Thoracic aorta (tissue), 2 donors: ENCODE measurements around the gene CCDC7. TPM values are rescaled to one million over a fixed set of nuclear protein-coding genes. Genes with fewer than 3 reads are reported as not detected.

Source experiments
- ATAC-seq: fragments of 150-250 bp; one replicate; pipeline ENCODE4 v1.8.0; 2017; ENCODE audit warnings: low read depth; ENCODE audit not compliant: insufficient number of reproducible peaks, low FRiP score
- DNase-seq: peaks from one replicate; pipeline ENCODE4 v3.0.0-alpha.2; 2020; ENCODE audit warnings: low spot score
- H3K27ac ChIP-seq, 2 donors: fragments of 200-600 bp; sonication (generic); 1 replicate in 1 of 2; 2 replicates in 1 of 2; pipeline ENCODE4 v1.5.1; 2016; ENCODE audit warnings: mild to moderate bottlenecking in 2 of 2, moderate library complexity in 2 of 2
- H3K27me3 ChIP-seq: fragments of 200-600 bp; sonication (generic); replicated peaks from 2 replicates; pipeline ENCODE4 v1.6.0; 2016; ENCODE audit warnings: mild to moderate bottlenecking; ENCODE audit not compliant: insufficient read depth
- H3K36me3 ChIP-seq: fragments of 200-600 bp; sonication (generic); one replicate; pipeline ENCODE4 v1.5.1; 2016
- H3K4me1 ChIP-seq, 2 donors: fragments of 200-600 bp; sonication (generic); 1 replicate in 1 of 2; 2 replicates in 1 of 2; pipeline versions ENCODE4 v1.5.1 to v1.6.0; 2016; ENCODE audit warnings: low read depth in 2 of 2, mild to moderate bottlenecking in 1 of 2; ENCODE audit not compliant: control insufficient read depth in 1 of 2
- H3K4me3 ChIP-seq: fragments of 200-600 bp; sonication (generic); 2 replicates; pipeline ENCODE4 v1.5.1; 2016; ENCODE audit warnings: mild to moderate bottlenecking
- H3K9me3 ChIP-seq: fragments of 200-600 bp; sonication (generic); 2 replicates; pipeline ENCODE4 v1.5.1; 2016
- total RNA-seq, 2 donors: library from RNA; depleted of rRNA; stranded (reverse); fragments of >200 nt; gene quantifications; one replicate each; pipeline versions ENCODE4 v1.1.0 to v1.2.3, GENCODE V29; 2016
- TF ChIP-seq, protein P1 (sequence below): fragments of 200-600 bp; sonication (generic); IDR thresholded peaks from one replicate; pipeline ENCODE4 v1.5.1; 2019; ENCODE audit warnings: antibody characterized with exemption

CCDC7 gene
- total RNA-seq, 2 donors from 2014 or later: 35.6 to 70.8 TPM

DNA sequence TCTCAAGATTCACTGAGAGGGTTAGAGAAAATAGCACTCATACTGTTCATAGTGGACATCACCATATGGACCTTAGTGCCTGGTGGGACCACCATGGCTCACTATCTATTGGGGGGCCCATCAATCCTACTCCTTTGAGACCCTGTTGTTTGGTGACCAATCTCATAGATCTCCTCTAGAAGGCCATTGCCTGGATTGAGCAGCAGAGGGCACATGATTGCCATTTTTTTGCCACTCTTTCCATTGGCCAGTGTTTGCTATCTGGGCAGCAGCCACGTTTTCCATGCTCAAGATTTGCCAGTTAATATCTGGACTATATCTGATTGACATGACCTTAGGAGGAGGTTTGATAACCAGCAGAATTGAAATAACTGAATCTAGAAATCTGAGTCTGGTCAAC is 267.6 kb downstream of the CCDC7 start:
- H3K9me3 ChIP-seq: peaks cover 17% of the 10 kb centered on the region

DNA sequence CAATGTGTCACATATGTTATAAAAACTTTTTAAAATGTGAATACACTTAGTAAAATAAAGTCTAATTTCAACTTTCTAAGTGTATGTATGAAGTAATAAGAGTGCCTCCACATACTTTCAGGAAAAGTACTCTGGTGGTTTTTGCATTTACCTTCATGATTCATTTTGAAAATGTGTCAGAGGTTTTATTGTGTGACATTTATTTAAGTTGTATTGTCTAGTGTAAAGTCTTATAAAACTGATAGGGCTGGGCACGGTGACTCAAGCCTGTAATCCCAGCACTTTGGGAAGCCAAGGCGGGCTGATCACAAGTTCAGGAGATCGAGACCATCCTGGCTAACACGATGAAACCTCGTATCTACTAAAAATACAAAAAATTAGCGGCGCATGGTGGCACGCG is 285.6 kb downstream of the CCDC7 start:
- Histone ChIP-seq H3K27ac (no peak overlapping the region), H3K4me1 (no peaks in the 10 kb centered on the region), H3K27me3 (no peaks in the 10 kb centered on the region), H3K4me3 (no peak overlapping the region), H3K9me3 (no peaks in the 10 kb centered on the region), H3K36me3 (peaks cover 2% of the 10 kb centered on the region)
- no peak for ATAC-seq
- DNase-seq: no peak
- TF ChIP-seq, protein P1, sequence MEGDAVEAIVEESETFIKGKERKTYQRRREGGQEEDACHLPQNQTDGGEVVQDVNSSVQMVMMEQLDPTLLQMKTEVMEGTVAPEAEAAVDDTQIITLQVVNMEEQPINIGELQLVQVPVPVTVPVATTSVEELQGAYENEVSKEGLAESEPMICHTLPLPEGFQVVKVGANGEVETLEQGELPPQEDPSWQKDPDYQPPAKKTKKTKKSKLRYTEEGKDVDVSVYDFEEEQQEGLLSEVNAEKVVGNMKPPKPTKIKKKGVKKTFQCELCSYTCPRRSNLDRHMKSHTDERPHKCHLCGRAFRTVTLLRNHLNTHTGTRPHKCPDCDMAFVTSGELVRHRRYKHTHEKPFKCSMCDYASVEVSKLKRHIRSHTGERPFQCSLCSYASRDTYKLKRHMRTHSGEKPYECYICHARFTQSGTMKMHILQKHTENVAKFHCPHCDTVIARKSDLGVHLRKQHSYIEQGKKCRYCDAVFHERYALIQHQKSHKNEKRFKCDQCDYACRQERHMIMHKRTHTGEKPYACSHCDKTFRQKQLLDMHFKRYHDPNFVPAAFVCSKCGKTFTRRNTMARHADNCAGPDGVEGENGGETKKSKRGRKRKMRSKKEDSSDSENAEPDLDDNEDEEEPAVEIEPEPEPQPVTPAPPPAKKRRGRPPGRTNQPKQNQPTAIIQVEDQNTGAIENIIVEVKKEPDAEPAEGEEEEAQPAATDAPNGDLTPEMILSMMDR: no peak

More for the DNA sequence above, 267.6 kb downstream of the CCDC7 start:
- Histone ChIP-seq H3K27me3 (no peaks in the 10 kb centered on the region), H3K4me3 (no peak overlapping the region), H3K36me3 (peaks cover 3% of the 10 kb centered on the region), H3K27ac (no peak overlapping the region), H3K4me1 (no peaks in the 10 kb centered on the region)
- DNase-seq: no peak
- TF ChIP-seq, protein P1: no peak
- no peak for ATAC-seq

DNA sequence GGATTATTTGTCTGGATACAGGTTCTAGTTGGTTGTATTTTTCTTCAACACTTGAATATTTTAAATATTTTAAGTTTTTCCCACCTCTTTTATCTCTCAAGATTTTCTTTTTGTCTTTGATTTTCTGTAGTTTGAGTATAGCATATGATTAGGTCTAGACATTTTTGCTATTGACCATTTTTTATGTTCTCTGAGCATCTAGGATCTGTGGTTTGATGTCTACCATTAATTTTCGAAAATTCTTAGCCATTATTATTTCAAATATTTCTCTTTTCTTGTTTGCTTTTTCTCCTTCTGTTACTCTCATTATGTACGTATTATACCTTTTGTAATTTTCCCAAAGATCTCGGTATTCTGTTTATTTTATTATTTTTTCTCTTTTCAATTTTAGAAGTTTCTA is 293.0 kb downstream of the CCDC7 start:
- Histone ChIP-seq H3K27ac (no peak overlapping the region), H3K36me3 (no peaks in the 10 kb centered on the region), H3K27me3 (no peaks in the 10 kb centered on the region), H3K9me3 (no peaks in the 10 kb centered on the region), H3K4me3 (no peak overlapping the region), H3K4me1 (no peaks in the 10 kb centered on the region)
- no peak for ATAC-seq
- DNase-seq: no peak
- TF ChIP-seq, protein P1: no peak

DNA sequence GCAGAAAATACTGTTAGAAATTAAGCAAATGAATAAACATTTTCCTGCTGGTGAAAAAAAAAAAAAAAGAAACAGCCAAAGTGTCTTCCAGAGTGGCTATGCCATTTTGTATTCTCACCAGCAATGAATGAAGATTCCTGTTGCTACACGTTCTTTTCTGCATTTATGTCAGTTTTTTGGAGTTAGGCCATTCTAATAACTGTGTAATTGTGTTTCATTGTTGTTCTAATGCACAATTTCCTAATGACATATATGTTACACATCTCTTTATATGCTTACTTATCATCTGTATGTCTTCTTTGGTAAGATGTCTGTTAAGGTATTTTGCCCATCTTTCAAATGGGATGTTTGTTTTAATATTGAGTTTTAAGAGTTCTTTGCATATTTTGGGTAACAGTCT is 298.4 kb downstream of the CCDC7 start:
- Histone ChIP-seq H3K27me3 (no peaks in the 10 kb centered on the region), H3K36me3 (peaks cover 3% of the 10 kb centered on the region), H3K4me3 (no peak overlapping the region), H3K9me3 (no peaks in the 10 kb centered on the region), H3K27ac (no peak overlapping the region), H3K4me1 (no peaks in the 10 kb centered on the region)
- ATAC-seq: no peak
- TF ChIP-seq, protein P1: no peak
- DNase-seq: no peak

DNA sequence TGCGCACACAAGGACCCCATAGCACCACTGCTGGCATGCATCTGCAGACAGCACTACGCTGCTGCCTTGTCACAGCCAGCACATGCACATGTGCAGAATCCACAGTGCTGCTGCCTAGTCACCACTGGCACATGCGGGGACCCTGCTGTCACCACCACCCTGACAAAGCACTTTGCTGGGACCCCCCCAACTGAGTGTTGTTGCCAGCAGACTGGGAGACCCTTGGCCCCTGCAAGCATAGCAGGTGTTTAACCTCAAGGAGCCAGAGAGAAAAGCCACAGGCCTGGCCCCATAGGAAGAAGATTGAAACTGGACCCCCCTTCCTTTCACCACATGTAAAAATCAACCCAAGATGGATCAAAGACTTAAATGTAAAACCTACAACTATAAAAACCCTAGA is 300.9 kb downstream of the CCDC7 start:
- Histone ChIP-seq H3K27me3 (no peaks in the 10 kb centered on the region), H3K9me3 (no peaks in the 10 kb centered on the region), H3K4me3 (no peak overlapping the region), H3K27ac (no peak overlapping the region), H3K36me3 (peaks cover 3% of the 10 kb centered on the region), H3K4me1 (no peaks in the 10 kb centered on the region)
- DNase-seq: no peak
- TF ChIP-seq, protein P1: no peak
- no peak for ATAC-seq
